Uterus (tissue), 4 donors: ENCODE data around the gene GNB5. TPM values are rescaled to one million over a fixed set of nuclear protein-coding genes. Genes with fewer than 3 reads are reported as not detected.

Experiments used
- DNase-seq, 2 donors: peaks; one replicate each; pipeline ENCODE4 v3.0.0-alpha.2; 2019 to 2020
- H3K27ac ChIP-seq, 2 donors: fragments of 200-600 bp; sonication (generic); 1 replicate in 1 of 2; 2 replicates in 1 of 2; pipeline ENCODE4 v1.5.1; 2016 to 2018
- H3K27me3 ChIP-seq, 2 donors: fragments of 200-600 bp; sonication (generic); one replicate each; pipeline ENCODE4 v1.5.1; 2018 to 2019; ENCODE audit warnings: control low read depth in 1 of 2
- H3K36me3 ChIP-seq, 2 donors: fragments of 200-600 bp; sonication (generic); one replicate each; pipeline ENCODE4 v1.5.1; 2019; ENCODE audit warnings: control low read depth in 1 of 2
- H3K4me1 ChIP-seq, 2 donors: fragments of 200-600 bp; sonication (generic); one replicate each; pipeline ENCODE4 v1.5.1; 2018 to 2019; ENCODE audit warnings: control low read depth in 1 of 2
- H3K4me3 ChIP-seq, 2 donors: fragments of 200-600 bp; sonication (generic); 1 replicate in 1 of 2; 2 replicates in 1 of 2; pipeline ENCODE4 v1.5.1; 2018 to 2019; ENCODE audit warnings: mild to moderate bottlenecking in 1 of 2
- H3K9me3 ChIP-seq, 2 donors: fragments of 200-600 bp; sonication (generic); one replicate each; pipeline ENCODE4 v1.5.1; 2019; ENCODE audit warnings: control low read depth in 1 of 2
- POLR2A ChIP-seq, 2 donors: fragments of 450-650 bp; IDR thresholded peaks; one replicate each; pipeline ENCODE4 v1.6.1; 2016; ENCODE audit warnings: antibody characterized with exemption in 2 of 2, mild to moderate bottlenecking in 1 of 2, moderate library complexity in 1 of 2
- intact Hi-C: fragments of 100-400 bp; cut with DNase I; formaldehyde crosslinking; loops from one replicate; pipeline ENCODE4 v1.15.1; 2023; ENCODE audit warnings: low total_unique reads
- total RNA-seq, 4 donors: library from RNA; depleted of rRNA in 3 of 4; stranded (reverse); fragments of >200 nt in 3 of 4; gene quantifications; one replicate each; pipeline versions ENCODE4 v1.1.0 to v1.2.4, GENCODE V29; 2014 to 2023
- TF ChIP-seq, protein P1 (sequence below), 4 experiments: fragments of 200-600 bp in 2 of 4; fragments of 450-650 bp in 2 of 4; sonication (generic) in 2 of 4; IDR thresholded peaks; one replicate each; pipeline ENCODE4 v1.5.1; 2016 to 2019; ENCODE audit warnings: antibody characterized with exemption in 4 of 4, mild to moderate bottlenecking in 2 of 4, moderate library complexity in 1 of 4
- donor health status: DM: yes; HTN: yes; CAD: no.

The GNB5 gene
- total RNA-seq, 4 donors from 2014 or later = 28.4 to 73.8 (median 48.8) TPM

DNA sequence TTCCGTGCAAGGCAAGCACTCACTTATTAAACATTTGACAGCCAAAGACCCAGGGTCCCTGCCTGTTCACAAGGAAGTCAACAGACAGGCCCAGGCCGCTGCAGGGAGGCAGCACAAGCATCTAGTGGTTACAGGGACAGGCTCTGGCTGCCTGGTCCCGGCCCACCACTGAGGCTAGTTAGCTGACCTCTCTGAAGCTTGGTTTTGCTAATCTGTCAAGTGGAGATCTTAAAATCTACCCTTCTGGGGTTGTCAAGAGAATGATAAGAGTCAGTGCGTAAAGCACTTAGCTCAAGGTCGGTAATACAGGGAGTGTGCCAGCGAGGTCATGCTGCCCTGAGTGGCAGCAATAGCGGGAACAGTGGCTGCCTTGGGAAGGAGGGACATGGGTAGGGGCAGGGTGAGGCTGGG lies 6.0 kb downstream of the GNB5 start:
- Histone ChIP-seq H3K36me3 (no peaks in the 10 kb centered on the region), H3K4me1 (no peaks in the 10 kb centered on the region), H3K27ac (no peak overlapping the region), H3K9me3 (no peaks in the 10 kb centered on the region), H3K27me3 (no peaks in the 10 kb centered on the region), H3K4me3 (no peak overlapping the region)
- intact Hi-C loops = no loop called here
- no peak for DNase-seq
- TF ChIP-seq, protein P1, sequence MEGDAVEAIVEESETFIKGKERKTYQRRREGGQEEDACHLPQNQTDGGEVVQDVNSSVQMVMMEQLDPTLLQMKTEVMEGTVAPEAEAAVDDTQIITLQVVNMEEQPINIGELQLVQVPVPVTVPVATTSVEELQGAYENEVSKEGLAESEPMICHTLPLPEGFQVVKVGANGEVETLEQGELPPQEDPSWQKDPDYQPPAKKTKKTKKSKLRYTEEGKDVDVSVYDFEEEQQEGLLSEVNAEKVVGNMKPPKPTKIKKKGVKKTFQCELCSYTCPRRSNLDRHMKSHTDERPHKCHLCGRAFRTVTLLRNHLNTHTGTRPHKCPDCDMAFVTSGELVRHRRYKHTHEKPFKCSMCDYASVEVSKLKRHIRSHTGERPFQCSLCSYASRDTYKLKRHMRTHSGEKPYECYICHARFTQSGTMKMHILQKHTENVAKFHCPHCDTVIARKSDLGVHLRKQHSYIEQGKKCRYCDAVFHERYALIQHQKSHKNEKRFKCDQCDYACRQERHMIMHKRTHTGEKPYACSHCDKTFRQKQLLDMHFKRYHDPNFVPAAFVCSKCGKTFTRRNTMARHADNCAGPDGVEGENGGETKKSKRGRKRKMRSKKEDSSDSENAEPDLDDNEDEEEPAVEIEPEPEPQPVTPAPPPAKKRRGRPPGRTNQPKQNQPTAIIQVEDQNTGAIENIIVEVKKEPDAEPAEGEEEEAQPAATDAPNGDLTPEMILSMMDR (IDR thresholded peaks at IDR 0.05) = no peak

DNA sequence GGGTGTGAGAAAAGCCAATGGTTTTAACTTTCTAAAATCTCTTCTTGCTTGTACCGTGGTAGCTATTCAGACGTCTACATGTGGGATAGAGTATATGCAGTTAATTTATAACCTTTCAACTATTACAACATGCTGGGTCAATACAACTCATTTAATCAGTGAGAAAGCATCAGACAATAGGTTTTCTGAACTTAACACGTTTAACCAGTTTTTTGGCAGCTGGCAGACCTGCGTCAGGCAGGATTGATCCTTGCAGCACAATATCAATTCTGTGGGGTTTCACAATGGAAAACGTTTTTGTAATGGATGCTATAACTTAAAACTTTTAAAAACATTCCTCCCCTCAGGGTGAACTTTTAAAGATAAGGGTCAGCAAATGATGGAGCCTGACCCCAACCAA lies 6.5 kb downstream of the GNB5 start:
- TF ChIP-seq, protein P1 (IDR thresholded peaks at IDR 0.05) = no peak
- no peak for TF ChIP-seq POLR2A (IDR thresholded peaks at IDR 0.05)
- no peaks in the 10 kb centered on the region for H3K27me3 ChIP-seq
- no peak overlapping the region for H3K4me3 ChIP-seq
- H3K27ac ChIP-seq = no peak overlapping the region
- H3K9me3 ChIP-seq = no peaks in the 10 kb centered on the region
- no peaks in the 10 kb centered on the region for H3K4me1 ChIP-seq
- intact Hi-C loops = no loop called here
- DNase-seq = no peak
- no peaks in the 10 kb centered on the region for H3K36me3 ChIP-seq

DNA sequence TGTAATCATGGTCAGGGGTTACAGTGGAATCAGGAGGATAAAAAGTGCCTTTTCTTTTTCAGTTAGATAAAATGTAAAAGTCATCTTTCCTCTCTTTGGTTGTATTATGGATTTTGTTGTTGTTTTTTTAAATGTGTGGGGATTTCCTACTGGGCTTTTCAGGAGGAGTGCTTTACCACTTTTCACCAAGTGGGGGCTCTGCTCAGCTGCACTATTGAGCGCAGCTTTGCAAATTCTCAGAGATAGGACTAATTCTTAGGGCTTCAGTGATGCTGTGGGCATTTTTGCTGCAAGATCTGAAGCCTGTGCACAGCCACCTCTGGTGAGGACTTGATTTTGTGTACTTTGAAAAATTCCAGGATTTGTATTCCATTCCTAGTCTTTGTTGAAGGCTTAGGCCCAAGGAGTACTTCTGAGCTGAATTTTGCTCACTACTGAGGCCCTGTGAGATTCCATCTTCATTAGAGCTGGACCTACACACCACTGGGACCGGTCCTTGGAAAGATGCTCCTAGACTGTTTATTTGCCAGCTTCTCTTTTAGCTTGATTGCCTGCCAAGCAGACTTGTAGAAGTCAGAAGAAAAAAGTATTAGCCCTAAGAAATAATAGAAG lies 7.5 kb downstream of the GNB5 start:
- no peak for DNase-seq
- no peak for TF ChIP-seq POLR2A (IDR thresholded peaks at IDR 0.05)
- TF ChIP-seq, protein P1 (IDR thresholded peaks at IDR 0.05) = peak; percentile 41 to 62 (median 46)
- H3K4me1 ChIP-seq = no peaks in the 10 kb centered on the region
- H3K9me3 ChIP-seq = no peaks in the 10 kb centered on the region
- H3K27me3 ChIP-seq = no peaks in the 10 kb centered on the region
- H3K4me3 ChIP-seq = no peak overlapping the region
- intact Hi-C loops = no loop called here
- no peak overlapping the region for H3K27ac ChIP-seq
- no peaks in the 10 kb centered on the region for H3K36me3 ChIP-seq

DNA sequence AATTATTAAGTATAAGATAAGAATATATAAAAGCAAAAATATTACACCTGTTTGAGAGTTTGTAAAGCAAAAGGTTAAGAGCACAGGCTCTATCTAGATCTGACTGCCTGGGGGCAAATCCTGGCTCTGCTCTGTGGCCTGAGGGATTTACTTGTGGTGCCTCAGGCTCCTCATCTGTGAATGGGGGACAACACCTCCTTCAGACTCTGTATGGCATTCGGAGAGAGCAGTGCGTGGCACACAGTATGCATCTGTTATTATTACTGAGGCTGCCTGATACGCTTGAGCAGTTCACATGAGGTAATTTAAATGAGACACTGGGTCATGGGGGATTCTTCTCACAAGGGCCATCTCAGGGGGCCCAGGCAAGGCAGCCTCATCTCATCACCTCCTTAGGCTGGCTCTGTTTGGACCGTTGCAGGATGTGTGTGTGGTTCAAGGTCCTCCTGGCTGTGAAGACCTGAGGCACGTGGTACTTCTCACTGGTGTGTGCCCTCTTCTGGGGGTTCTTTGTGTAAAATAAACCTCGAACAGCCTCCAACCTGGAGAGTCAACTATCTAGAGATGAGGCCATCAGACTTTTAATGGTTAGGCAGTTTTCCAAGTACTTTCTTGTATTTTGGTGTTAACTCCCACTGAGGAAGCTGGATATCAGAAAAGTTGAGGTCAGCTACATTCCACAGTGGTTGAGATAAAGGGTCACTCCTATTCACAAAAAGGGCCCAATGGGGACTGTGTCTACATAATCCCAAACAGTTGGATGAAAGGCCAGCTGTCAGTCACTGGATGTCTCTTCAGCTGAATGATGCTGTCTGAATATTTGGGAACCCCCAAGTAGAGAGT lies 9.0 kb downstream of the GNB5 start:
- no peak for TF ChIP-seq POLR2A (IDR thresholded peaks at IDR 0.05)
- TF ChIP-seq, protein P1 (IDR thresholded peaks at IDR 0.05) = no peak
- intact Hi-C loops = no loop called here
- H3K9me3 ChIP-seq = no peaks in the 10 kb centered on the region

DNA sequence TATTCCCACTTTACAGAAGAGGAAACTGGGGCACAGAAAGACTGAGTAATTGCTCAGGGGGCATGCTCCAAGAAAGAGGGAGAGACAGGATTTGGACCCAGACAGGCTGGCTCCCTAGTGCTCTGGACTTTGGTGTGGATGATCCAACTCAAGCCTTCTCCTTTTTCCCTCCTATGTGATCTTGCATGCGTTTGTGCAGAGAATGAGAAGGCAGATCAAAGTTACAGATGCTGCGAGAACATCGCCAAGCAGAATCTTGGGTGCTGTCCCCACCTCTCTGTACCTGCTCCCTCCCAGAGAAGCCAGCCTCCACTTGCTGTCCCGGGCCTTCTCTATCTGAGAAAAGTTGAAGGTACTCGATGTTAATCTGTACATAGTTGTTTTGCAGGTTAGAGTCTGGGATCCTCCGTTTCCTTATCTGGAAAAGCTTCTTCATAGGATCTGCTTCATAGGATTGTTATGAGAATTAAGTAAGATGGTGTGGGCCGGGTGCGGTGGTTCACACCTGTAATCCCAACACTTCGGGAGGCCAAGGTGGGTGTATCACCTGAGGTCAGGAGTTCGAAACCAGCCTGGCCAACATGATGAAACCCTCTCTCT lies 10.2 kb downstream of the GNB5 start:
- no peaks in the 10 kb centered on the region for H3K27me3 ChIP-seq
- TF ChIP-seq, protein P1 (IDR thresholded peaks at IDR 0.05) = no peak
- TF ChIP-seq POLR2A (IDR thresholded peaks at IDR 0.05) = no peak
- H3K4me1 ChIP-seq = no peaks in the 10 kb centered on the region
- no peaks in the 10 kb centered on the region for H3K9me3 ChIP-seq
- no peaks in the 10 kb centered on the region for H3K36me3 ChIP-seq
- no peak for DNase-seq
- peak overlapping the region in 1 of 2 donors; percentile 98 for H3K27ac ChIP-seq
- no peak overlapping the region for H3K4me3 ChIP-seq
- intact Hi-C loops = no loop called here

More for the DNA sequence above, 9.0 kb downstream of the GNB5 start:
- Histone ChIP-seq H3K27me3 (no peaks in the 10 kb centered on the region), H3K27ac (no peak overlapping the region), H3K4me3 (no peak overlapping the region), H3K4me1 (no peaks in the 10 kb centered on the region), H3K36me3 (no peaks in the 10 kb centered on the region)
- no peak for DNase-seq
